ENCODE results near the gene POLA1.

POLA1 gene

DNA sequence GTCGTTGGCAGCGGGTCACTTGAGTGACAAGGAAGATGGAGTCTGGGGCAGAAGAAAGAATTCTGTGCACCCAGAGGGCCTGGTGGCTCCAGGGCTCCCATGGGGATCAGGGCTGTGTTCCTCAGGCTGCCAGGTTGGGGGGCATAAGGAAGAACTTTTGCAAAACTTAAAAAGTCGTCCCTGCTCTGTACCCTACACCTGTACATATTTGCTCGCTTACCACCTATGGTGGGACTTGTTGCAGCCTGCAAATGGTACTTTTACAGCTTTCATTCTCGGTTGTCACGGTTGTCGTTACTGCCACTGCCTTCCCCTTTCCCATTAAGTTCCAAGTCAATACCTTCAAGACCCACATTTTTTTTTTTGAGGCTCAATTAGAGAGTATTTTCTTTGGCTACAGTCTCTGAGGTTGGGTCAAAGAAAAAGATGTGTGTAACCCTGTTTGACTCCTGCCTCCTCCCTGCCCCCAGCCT lies 312.9 kb downstream of the POLA1 start:
- Histone ChIP-seq H3K27ac (ENCODE audit: low read length) (no peak overlapping the region), H3K79me2 (ENCODE audit: low read length) (no peaks in the 10 kb centered on the region), H3K9me3 (ENCODE audit: insufficient read depth, low read length) (no peaks in the 10 kb centered on the region), H3K4me1 (ENCODE audit: low read length) (no peaks in the 10 kb centered on the region), H2AFZ (ENCODE audit: low read depth, low read length) (no peak overlapping the region), H4K20me1 (ENCODE audit: insufficient read depth, low read length) (no peaks in the 10 kb centered on the region), H3K4me2 (ENCODE audit: low read length) (no peak overlapping the region), H3K36me3 (replicated peaks; ENCODE audit: low read depth, low read length) (no peaks in the 10 kb centered on the region), H3K4me3 (ENCODE audit: low read length) (no peak overlapping the region), H3K9ac (ENCODE audit: low read length) (no peak overlapping the region), H3K27me3 (ENCODE audit: low read depth, low read length) (no peaks in the 10 kb centered on the region)
- no peak for TF ChIP-seq EZH2phosphoT487 (IDR thresholded peaks at IDR 0.05; ENCODE audit: low read depth)
- TF ChIP-seq, protein P1, sequence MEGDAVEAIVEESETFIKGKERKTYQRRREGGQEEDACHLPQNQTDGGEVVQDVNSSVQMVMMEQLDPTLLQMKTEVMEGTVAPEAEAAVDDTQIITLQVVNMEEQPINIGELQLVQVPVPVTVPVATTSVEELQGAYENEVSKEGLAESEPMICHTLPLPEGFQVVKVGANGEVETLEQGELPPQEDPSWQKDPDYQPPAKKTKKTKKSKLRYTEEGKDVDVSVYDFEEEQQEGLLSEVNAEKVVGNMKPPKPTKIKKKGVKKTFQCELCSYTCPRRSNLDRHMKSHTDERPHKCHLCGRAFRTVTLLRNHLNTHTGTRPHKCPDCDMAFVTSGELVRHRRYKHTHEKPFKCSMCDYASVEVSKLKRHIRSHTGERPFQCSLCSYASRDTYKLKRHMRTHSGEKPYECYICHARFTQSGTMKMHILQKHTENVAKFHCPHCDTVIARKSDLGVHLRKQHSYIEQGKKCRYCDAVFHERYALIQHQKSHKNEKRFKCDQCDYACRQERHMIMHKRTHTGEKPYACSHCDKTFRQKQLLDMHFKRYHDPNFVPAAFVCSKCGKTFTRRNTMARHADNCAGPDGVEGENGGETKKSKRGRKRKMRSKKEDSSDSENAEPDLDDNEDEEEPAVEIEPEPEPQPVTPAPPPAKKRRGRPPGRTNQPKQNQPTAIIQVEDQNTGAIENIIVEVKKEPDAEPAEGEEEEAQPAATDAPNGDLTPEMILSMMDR (IDR thresholded peaks at IDR 0.05; ENCODE audit: low read depth, low read length): no peak

GRCh38 chrX:25007059-25008053 lies 313.6 kb downstream of the POLA1 start:
- Histone ChIP-seq H2AFZ (ENCODE audit: low read depth, low read length) (no peak overlapping the region), H3K27ac (ENCODE audit: low read length) (no peak overlapping the region), H3K79me2 (ENCODE audit: low read length) (no peaks in the 10 kb centered on the region), H3K27me3 (ENCODE audit: low read depth, low read length) (no peaks in the 10 kb centered on the region), H3K36me3 (replicated peaks; ENCODE audit: low read depth, low read length) (no peaks in the 10 kb centered on the region), H3K4me2 (ENCODE audit: low read length) (no peak overlapping the region), H3K4me3 (ENCODE audit: low read length) (no peak overlapping the region), H3K9me3 (ENCODE audit: insufficient read depth, low read length) (no peaks in the 10 kb centered on the region), H3K9ac (ENCODE audit: low read length) (no peak overlapping the region), H4K20me1 (ENCODE audit: insufficient read depth, low read length) (no peaks in the 10 kb centered on the region), H3K4me1 (ENCODE audit: low read length) (no peaks in the 10 kb centered on the region)
- TF ChIP-seq, protein P1 (IDR thresholded peaks at IDR 0.05; ENCODE audit: low read depth, low read length): no peak
- no peak for TF ChIP-seq EZH2phosphoT487 (IDR thresholded peaks at IDR 0.05; ENCODE audit: low read depth)

DNA sequence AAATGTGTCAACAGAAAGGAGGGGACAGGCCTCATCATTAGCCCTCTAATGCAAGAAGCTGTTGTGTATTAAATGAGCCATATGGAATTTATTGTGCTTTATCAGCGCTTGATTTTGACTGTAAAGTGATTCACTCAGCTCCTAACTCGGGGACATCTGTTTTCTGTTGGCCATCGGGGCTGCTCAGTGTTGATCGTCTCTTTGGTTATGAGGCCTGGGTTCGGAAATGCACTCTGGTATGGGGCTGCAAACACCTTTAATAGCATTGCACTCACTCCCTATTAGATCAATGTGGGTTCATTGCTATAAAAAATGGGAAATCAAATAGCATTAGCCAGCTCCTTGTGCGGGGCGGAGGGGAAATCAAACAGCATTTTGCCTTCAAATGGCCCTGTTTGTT lies 315.7 kb downstream of the POLA1 start:
- Histone ChIP-seq H3K4me3 (ENCODE audit: low read length) (no peak overlapping the region), H3K4me1 (ENCODE audit: low read length) (no peaks in the 10 kb centered on the region), H3K4me2 (ENCODE audit: low read length) (no peak overlapping the region), H3K36me3 (replicated peaks; ENCODE audit: low read depth, low read length) (no peaks in the 10 kb centered on the region), H3K27me3 (ENCODE audit: low read depth, low read length) (no peaks in the 10 kb centered on the region), H2AFZ (ENCODE audit: low read depth, low read length) (no peak overlapping the region), H3K79me2 (ENCODE audit: low read length) (no peaks in the 10 kb centered on the region), H4K20me1 (ENCODE audit: insufficient read depth, low read length) (no peaks in the 10 kb centered on the region), H3K9ac (ENCODE audit: low read length) (no peak overlapping the region), H3K9me3 (ENCODE audit: insufficient read depth, low read length) (no peaks in the 10 kb centered on the region), H3K27ac (ENCODE audit: low read length) (no peak overlapping the region)
- TF ChIP-seq EZH2phosphoT487 (IDR thresholded peaks at IDR 0.05; ENCODE audit: low read depth): no peak
- TF ChIP-seq, protein P1 (IDR thresholded peaks at IDR 0.05; ENCODE audit: low read depth, low read length): no peak

DNA sequence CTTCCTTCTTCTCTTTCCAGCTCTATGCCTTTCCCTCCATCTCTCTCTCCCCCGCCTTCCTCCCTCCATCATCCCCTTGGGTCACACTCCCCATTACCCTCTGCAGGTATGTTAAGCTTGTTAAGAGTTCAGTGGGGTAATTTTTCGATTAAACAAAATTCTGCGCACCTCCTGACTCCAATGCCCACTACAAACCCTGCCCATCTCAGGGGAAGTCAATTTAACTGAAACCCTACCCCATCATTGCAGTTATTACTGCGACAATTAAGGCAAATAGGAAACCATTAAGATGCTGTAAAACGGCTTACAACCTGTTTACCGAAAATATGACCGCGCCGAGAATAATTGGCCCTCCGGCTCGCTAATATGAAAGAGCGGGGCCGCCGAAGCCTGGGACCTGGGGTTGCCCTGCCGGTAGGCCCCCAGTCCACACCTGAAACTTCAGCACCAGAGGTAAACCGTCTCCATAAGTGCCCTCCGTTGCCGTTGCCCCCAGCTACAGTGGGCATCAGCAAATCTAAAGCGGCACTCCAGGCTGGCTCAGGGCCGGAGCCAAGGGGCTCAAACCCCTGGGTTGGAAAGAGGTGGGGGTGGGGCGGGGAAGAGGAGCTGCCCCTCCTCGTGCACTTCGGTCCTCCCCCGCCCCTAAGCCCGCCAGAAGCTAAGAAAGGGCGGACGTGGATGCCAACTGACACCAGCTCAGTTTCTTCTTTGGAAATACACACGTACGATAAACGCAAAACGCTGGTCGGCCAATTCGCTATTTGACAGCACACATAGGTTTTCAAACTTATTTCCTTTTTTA lies 317.3 kb downstream of the POLA1 start:
- Histone ChIP-seq H3K4me3 (ENCODE audit: low read length) (no peak overlapping the region), H3K27ac (ENCODE audit: low read length) (no peak overlapping the region), H2AFZ (ENCODE audit: low read depth, low read length) (no peak overlapping the region), H3K9me3 (ENCODE audit: insufficient read depth, low read length) (no peaks in the 10 kb centered on the region), H4K20me1 (ENCODE audit: insufficient read depth, low read length) (no peaks in the 10 kb centered on the region), H3K4me1 (ENCODE audit: low read length) (no peaks in the 10 kb centered on the region), H3K27me3 (ENCODE audit: low read depth, low read length) (no peaks in the 10 kb centered on the region), H3K79me2 (ENCODE audit: low read length) (no peaks in the 10 kb centered on the region), H3K36me3 (replicated peaks; ENCODE audit: low read depth, low read length) (no peaks in the 10 kb centered on the region), H3K4me2 (ENCODE audit: low read length) (no peak overlapping the region), H3K9ac (ENCODE audit: low read length) (no peak overlapping the region)
- TF ChIP-seq EZH2phosphoT487 (IDR thresholded peaks at IDR 0.05; ENCODE audit: low read depth): no peak
- TF ChIP-seq, protein P1 (IDR thresholded peaks at IDR 0.05; ENCODE audit: low read depth, low read length): no peak

All from OCI-LY3 (cell line).